Measurements from ENCODE around the gene LRRN3. TPM values are rescaled to one million over a fixed set of nuclear protein-coding genes. Genes with fewer than 3 reads are reported as not detected.

The LRRN3 gene
- total and polyA plus RNA-seq, 2 of the 4 experiments (the other 2 are of a cell fraction): 6.9 to 15.2 TPM

DNA sequence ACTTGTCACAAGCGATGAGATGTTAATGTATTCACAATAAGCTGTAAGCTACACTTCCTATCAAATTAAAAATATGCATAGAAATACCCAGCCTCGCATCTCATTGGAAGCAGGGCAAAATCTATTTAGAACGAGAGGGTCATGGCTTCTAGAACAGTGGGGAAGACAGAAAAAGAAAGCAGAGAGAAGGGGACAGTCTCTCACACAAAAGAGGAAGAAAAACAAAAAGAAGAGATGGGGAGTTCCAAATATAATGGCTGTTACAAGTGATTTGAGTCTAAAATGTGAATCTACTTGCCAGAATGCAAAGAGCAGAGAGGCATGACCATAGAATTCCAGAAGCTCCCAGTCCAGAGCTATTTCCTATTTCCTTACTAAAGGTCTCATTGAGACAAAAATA lies 13.8 kb downstream of the LRRN3 start:
- no peaks in the 10 kb centered on the region for H3K9me1 ChIP-seq (ENCODE audit: insufficient read depth, low read length)
- H3K27me3 ChIP-seq (ENCODE audit: control insufficient read depth, insufficient read depth, low read length): no peaks in the 10 kb centered on the region
- ChIA-PET POLR2A (ENCODE audit: unreplicated experiment) (no interaction called here), CTCF (no interaction called here)
- H3K27ac ChIP-seq (ENCODE audit: insufficient read depth, low read length): no peak overlapping the region
- no peak overlapping the region for H3K14ac ChIP-seq (replicated peaks; ENCODE audit: low read depth, low read length)
- H3K18ac ChIP-seq (ENCODE audit: low read depth, low read length): no peak overlapping the region
- intact Hi-C loops (cut with micrococcal nuclease) (no loop called here), dilution Hi-C loops (cut with HindIII; ENCODE audit: low sequenced_read_pairs, unreplicated experiment) (no loop called here), in situ Hi-C loops (cut with MboI; ENCODE audit: low sequenced_read_pairs) (no loop called here)
- H3K56ac ChIP-seq (ENCODE audit: extremely low read depth, insufficient read depth, low read length): no peak overlapping the region
- H3K9ac ChIP-seq (ENCODE audit: low read depth, low read length): no peak overlapping the region
- no peak overlapping the region for H2BK120ac ChIP-seq (ENCODE audit: low read depth, low read length)
- no peak overlapping the region for H3K4ac ChIP-seq (ENCODE audit: low read depth, low read length)
- H3K36me3 ChIP-seq (ENCODE audit: control insufficient read depth, insufficient read depth, low read length): no peaks in the 10 kb centered on the region
- no peak overlapping the region for H2AK5ac ChIP-seq (ENCODE audit: low read depth, low read length)
- H2BK20ac ChIP-seq (ENCODE audit: low read depth, low read length): no peak overlapping the region
- H3K4me2 ChIP-seq (ENCODE audit: low read depth, low read length): no peak overlapping the region
- no peak overlapping the region for H2AFZ ChIP-seq (replicated peaks; ENCODE audit: low read length, poor library complexity)
- WGBS, 2 experiments (ENCODE audit: extremely low coverage in 2 of 2, insufficient read length in 1 of 2): 100% methylated on average over 1 of the region's 3 CpGs; no CpG with 5 or more reads in 1 of the 2 experiments
- no peak for ATAC-seq (ENCODE audit: low read depth)
- H4K5ac ChIP-seq (ENCODE audit: low read depth, low read length): no peak overlapping the region
- H2BK15ac ChIP-seq (ENCODE audit: low read depth, low read length): no peak overlapping the region
- no peak overlapping the region for H3K4me3 ChIP-seq (ENCODE audit: insufficient read depth, low read depth, low read length)
- no peaks in the 10 kb centered on the region for H3K9me3 ChIP-seq (ENCODE audit: control insufficient read depth, insufficient read depth, low read length)
- BruUV-seq (replicated peaks): no TSS peak
- TF ChIP-seq SMC3 (IDR thresholded peaks at IDR 0.05; ENCODE audit: low read depth, low read length): no peak
- H3K79me1 ChIP-seq (ENCODE audit: low read depth in 1 of 2, low read length in 2 of 2): peaks cover 0 to 3% of the 10 kb centered on the region in 2 experiments; a peak in 1 of 4 replicates
- H3K23ac ChIP-seq (ENCODE audit: low read depth, low read length): no peak overlapping the region
- no peak overlapping the region for H2AK9ac ChIP-seq (replicated peaks; ENCODE audit: low read depth, low read length, poor library complexity)
- no peak overlapping the region for H4K91ac ChIP-seq (ENCODE audit: insufficient read depth, low read depth, low read length)
- no peak overlapping the region for H4K8ac ChIP-seq (ENCODE audit: low read depth in 2 of 2, low read length in 2 of 2)
- no peaks in the 10 kb centered on the region for H3K4me1 ChIP-seq (ENCODE audit: control insufficient read depth, insufficient read depth, low read length)
- no peak for DNase-seq
- H4K20me1 ChIP-seq (ENCODE audit: insufficient read depth, low read length): no peaks in the 10 kb centered on the region
- H2BK5ac ChIP-seq (ENCODE audit: low read depth, low read length, poor library complexity, severe bottlenecking): no peak overlapping the region
